Head of caudate nucleus (tissue), 42 donors: ENCODE results near the gene CYTH2.
"Not testable (repeated sequence)": the region's sequence is repeated elsewhere in the genome, so short reads cannot be mapped to it uniquely, and the experiment has no call there.

Source experiments
- DNase-seq, 42 donors: peaks; one replicate each; pipeline versions ENCODE4 v3.0.0 to v3.0.0-alpha.2; 2020 to 2021; ENCODE audit warnings: mixed read lengths in 7 of 42
- intact Hi-C: fragments of 100-400 bp; cut with DNase I; formaldehyde crosslinking; loops from one replicate; pipeline ENCODE4 v1.15.0; 2022

Gene CYTH2

GRCh38 chr19:48502350-48503018 is 33.3 kb downstream of the CYTH2 start:
- intact Hi-C loops = no loop called here
- DNase-seq = peak in 1 of 42 donors; percentile 24

DNA sequence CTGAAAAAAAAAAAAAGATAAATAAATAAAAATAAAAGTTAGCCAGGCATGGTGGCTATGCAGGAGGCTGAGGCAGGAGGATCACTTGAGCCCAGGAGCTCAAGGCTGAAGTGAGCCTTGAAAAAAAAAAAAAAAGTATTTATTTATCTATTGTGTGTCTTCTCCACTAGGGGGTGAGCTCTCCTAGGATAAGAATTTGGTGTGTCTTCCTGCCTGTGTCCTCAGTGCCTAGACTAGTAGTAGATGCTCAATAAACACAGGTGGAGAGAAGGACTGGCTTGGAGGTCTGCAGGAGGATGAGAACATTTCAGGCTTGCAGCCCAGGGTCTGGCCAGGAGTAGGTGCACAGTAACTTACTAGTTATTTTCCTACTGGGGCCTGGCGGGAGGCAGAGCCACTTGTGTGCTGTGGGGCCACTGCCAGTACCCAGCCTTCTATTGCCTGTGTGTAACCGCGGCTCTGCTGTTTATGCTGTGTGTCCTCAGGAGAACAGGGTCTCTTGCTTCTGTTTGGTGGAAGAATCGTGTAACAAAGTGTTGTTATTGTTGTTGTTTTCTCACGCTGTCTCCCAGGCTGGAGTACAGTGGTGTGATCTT is 37.1 kb downstream of the CYTH2 start:
- intact Hi-C loops = no loop called here
- no peak for DNase-seq

GRCh38 chr19:48507911-48508439 is 38.8 kb downstream of the CYTH2 start:
- intact Hi-C loops = no loop called here
- DNase-seq = no peak

DNA sequence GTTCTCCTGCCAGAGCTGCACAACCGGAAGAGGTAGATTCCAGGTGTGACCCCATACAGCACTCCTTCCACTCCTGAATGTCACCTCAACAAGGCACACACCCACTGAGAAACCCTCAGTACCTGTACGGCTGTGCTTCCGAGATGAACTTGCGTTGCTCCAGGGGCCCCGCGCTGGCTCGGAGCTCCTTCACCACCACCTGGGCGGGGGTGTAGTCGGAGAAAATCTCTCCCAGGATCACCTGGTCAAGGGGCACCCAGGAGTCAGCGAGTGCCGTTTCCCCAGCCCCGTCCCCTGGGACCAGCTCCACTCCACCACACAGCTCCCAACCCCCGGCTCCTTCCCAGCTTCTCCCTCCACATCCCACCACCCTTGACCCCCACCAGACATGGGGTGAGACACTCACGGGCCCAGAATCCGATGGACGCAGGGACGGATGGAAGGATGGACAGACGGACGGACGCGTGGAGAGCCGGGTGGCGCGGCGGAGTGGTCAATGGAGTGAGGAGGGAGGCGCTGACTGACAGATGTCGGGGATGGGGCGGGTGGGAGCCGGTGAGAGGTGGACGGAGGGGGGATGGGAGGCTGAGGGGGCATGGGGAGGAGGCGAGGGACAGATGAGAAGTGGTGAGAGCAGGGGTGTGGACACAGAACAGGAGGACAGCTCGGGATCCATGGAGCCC is 39.7 kb downstream of the CYTH2 start:
- intact Hi-C loops = no loop called here
- no peak for DNase-seq

DNA sequence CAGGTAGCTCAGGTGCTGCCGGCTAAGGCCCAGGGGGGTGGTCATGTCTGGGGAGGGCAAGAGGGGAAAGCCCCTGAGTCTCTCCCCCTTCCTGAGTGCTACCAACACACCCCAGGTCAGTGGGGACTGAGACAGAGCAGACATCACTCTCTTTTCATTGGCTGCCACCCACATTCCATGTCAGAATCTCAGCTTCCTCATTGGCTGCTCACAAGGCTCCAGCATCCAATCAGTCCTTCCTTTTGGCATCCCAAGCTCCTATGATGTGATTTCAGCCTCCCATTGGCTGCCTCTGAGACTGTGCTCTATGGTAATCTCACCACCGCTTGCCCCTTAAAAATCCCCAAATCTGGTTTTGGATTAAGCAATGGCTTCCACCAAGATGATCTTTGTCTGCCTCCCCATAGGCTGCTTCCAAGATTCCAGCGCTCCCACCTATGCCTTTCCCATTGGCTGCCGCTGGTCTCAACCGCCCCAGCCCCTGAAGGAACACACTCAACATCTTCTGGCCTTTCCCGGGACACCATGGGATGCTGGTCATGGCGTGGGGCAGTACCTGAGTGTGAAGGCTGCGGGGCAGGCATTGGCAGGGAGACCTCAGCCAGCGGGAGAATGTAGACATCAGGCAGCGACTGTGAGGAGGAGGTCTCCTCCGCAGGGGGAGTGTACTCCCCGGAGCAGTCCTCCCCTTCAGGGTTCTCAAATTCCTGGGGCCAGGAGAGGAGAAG is 40.5 kb downstream of the CYTH2 start:
- peak in 35 of 42 donors; percentile 33 to 86 (median 61) for DNase-seq
- intact Hi-C loops = no loop called here

DNA sequence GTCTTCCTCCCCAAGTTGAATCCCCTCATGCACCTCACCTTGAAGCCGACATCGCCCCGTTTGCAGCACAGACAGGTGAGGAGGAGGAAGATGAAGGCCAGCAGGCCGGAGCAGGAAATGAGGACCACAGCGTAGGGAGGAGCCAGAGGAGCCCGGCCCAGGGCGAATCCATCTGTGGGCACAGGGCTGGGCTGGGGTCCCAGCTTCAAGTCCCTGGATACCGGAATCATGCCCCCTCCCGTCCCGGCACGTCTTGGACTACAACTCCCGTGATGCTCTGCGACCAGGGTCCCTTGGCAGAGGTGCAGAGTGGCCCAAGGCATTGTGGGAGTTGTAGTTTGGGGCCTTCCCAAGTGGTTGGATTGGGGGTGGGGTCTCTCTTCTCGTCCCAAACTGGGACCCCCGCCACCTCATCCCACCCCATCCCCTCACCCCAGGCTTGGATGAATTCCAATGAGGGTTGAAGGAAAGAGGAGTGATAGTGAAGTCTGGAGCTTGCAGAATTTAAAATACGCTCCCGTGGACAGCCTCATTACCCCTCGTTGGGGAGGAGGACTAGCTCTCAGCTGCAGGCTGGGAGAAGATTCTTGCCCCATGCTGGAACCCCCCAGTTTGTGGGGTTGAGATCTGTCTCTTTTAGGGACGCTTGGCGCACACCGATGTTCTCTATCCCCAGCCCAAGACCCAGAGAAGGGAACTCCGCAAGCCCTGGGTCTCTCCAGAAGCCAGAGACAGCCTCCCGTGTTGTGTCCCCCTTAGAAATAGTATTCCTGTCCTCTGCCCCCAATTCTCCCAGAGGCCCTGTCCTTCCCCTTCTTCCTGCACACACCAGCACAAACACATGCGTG is 41.5 kb downstream of the CYTH2 start:
- intact Hi-C loops = no loop called here
- DNase-seq = peak; percentile 83 to 97 (median 91)

DNA sequence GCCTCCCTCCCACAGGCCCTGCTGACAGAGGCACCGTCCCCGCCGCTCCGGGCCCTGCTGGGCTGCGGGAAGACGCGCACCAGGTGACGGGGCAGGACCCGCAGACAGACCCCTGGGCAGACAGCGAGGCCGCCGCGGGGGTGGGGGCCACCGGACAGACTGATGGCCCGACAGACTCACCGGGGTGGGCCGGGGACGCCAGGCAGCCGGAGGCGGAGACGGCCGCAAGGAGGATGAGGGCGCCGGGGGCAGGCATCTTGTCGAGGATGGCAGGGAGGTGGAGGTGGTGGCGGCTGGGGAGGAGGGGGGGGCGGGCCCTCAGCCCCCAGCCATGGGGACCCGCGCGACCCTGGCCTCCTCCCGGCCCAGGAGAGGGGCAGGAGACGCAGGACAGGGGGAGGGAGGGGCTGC is 42.2 kb downstream of the CYTH2 start:
- peak in 15 of 42 donors; percentile 5 to 55 (median 36) for DNase-seq
- intact Hi-C loops = no loop called here

GRCh38 chr19:48511800-48512503 is 42.8 kb downstream of the CYTH2 start, which contains the start of gene LMTK3:
LMTK3 (minus strand) TSS chr19:48511835; CDS start chr19:48511576, 259 bp downstream.
- intact Hi-C loops = no loop called here
- DNase-seq = peak; percentile 86 to 98 (median 94)

GRCh38 chr19:48512504-48513288 is 43.5 kb downstream of the CYTH2 start:
- intact Hi-C loops = no loop called here
- DNase-seq = peak in 14 of 42 donors; percentile 18 to 52 (median 44)

GRCh38 chr19:48513289-48514122 is 44.3 kb downstream of the CYTH2 start:
- intact Hi-C loops = no loop called here
- DNase-seq = peak; percentile 78 to 97 (median 91)

DNA sequence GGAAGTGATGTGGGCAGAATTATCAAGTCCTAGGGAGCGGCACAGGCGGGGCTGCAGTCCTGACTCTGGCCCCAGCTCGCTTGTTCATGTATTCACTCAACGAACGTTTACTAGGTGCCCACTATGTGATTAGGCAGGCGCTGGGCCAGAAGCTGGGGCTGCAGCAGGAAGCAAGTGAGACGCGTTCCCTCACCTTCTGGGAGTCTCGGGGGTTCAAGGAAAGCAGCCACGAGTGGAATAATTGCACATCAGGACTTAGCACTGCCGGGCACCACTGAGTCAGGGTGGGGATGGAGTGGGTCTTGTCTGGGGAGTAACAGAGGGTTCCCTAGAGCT is 44.9 kb downstream of the CYTH2 start:
- intact Hi-C loops = no loop called here
- DNase-seq = no peak

DNA sequence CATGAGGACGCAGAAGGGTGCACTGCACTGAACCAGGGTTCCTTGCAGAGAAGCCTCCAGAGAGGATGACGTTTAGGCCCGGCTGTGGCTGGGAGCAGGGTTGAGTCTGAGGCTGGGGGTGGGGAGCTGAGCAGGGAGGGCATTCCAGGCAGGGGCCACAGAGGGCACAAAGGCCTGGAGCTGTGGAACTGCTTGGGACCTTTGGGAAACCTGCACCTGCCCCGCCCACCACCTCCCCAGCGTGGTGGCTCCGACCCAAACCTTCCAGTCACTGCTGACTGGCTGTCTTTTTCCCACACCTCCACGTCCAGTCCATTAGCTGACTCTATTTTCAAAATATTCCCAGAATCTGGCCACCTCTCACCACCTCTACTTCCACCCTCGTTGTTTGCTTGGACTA is 47.4 kb downstream of the CYTH2 start:
- intact Hi-C loops = no loop called here
- no peak for DNase-seq

- intact Hi-C loops = no loop called here
These were observed 49.0 kb downstream of the CYTH2 start for GRCh38 chr19:48518207-48518606.

DNA sequence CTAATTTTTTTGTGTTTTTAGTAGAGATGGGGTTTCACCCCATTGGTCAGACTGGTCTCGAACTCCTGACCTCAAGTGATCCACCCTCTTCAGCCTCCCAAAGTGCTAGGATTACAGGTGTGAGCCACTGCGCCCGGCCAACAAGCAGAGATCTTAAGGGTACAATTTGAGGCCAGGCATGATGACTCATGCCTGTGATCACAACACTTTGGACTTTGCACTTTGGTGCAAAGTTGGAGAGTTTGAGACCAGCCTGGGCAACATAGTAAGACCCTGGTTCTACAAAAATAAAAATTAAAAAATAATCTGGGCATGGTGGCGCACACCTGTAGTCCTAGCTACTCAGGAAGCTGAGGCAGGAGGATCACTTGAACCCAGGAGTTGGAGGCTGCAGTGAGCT is 50.3 kb downstream of the CYTH2 start:
- DNase-seq, intact Hi-C loops: not testable (repeated sequence)

More at GRCh38 chr19:48518207-48518606, 49.0 kb downstream of the CYTH2 start:
- DNase-seq = no peak

GRCh38 chr19:48520134-48520533 is 51.0 kb downstream of the CYTH2 start:
- intact Hi-C loops = no loop called here

DNA sequence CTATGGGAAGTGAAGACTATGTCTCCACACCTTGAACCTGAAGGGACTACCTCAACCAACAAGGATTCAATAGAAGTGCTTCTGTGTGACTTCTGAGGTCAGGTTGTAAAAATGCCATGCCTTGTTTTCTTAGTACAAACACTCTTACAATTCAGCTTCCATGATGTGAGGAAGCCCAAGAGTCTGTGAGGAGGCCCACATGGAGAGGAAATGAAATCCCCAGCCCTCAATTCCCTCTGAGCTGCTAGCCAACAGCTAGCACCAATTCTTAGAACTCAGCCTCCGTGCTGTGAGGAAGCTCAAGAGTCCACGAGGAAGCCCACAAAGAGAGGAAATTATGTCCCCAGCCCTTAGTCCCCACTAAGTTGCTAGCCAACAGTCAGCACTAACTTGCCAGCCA is 55.1 kb downstream of the CYTH2 start:
- DNase-seq = no peak
- intact Hi-C loops = no loop called here

More at GRCh38 chr19:48520134-48520533, 51.0 kb downstream of the CYTH2 start:
- no peak for DNase-seq
